PFSK-1 (cell line): ENCODE measurements around the gene SIX4. TPM values are rescaled to one million over a fixed set of nuclear protein-coding genes. Genes with fewer than 3 reads are reported as not detected.
A peak's percentile ranks its signal among the peaks of the same experiment; 100 is the strongest.

ENCODE experiments used
- FOXP2 ChIP-seq: optimal IDR thresholded peaks from 2 replicates; pipeline ENCODE3; 2011; ENCODE audit warnings: borderline replicate concordance, control low read depth, inconsistent platforms; ENCODE audit not compliant: insufficient read depth; ENCODE audit errors: extremely low read length, extremely low read depth
- POLR2AphosphoS5 ChIP-seq: IDR thresholded peaks from 2 replicates; pipeline ENCODE4 v1.6.1; 2012; ENCODE audit warnings: low read depth, mild to moderate bottlenecking, control low read depth, low read length, moderate library complexity
- REST ChIP-seq, 2 experiments: IDR thresholded peaks; 2 replicates each; pipeline versions ENCODE4 v1.6.1 to v1.8.0; 2011 to 2012; ENCODE audit warnings: low read depth in 2 of 2, low read length in 2 of 2, control low read depth in 1 of 2, inconsistent platforms in 1 of 2, mild to moderate bottlenecking in 1 of 2, moderate library complexity in 1 of 2; ENCODE audit not compliant: insufficient read depth in 1 of 2
- SIN3A ChIP-seq: IDR thresholded peaks from 2 replicates; pipeline ENCODE4 v1.6.1; 2012; ENCODE audit warnings: mild to moderate bottlenecking, low read length, moderate library complexity, borderline replicate concordance; ENCODE audit not compliant: insufficient read depth
- TAF1 ChIP-seq: IDR thresholded peaks from 2 replicates; pipeline ENCODE4 v1.6.1; 2012; ENCODE audit warnings: low read length, control low read depth, borderline replicate concordance; ENCODE audit not compliant: insufficient read depth
- polyA plus RNA-seq: library from polyadenylated mRNA; unstranded; fragments of >200 nt; gene quantifications from one replicate; pipeline ENCODE4 v1.2.1, GENCODE V29; 2012; ENCODE audit warnings: low read depth, missing spikeins; ENCODE audit not compliant: insufficient read length

SIX4 gene
- polyA plus RNA-seq, result 2.8 TPM

- TF ChIP-seq FOXP2 (no peak), SIN3A (0 out of 2 replicates have a peak, but pooled peaks have one; percentile 33), REST (IDR thresholded peaks at IDR 0.05; ENCODE audit: insufficient read depth in 1 of 2, low read depth in 2 of 2, low read length in 2 of 2) (no peak), POLR2AphosphoS5 (peak; percentile 71; the same call in 1 of the 2 replicates), TAF1 (0 out of 2 replicates have a peak, but pooled peaks have one; percentile 42)
Observed at GRCh38 chr14:60723907-60724618, at the start of gene SIX4. Gene SIX4, minus strand, starts transcription at chr14:60724351. Its CDS starts 277 bp downstream, at chr14:60724074.

GRCh38 chr14:60773558-60773957 is 49.4 kb upstream of the SIX4 start:
- TF ChIP-seq TAF1 (no peak), FOXP2 (no peak), SIN3A (no peak), POLR2AphosphoS5 (no peak), REST (IDR thresholded peaks at IDR 0.05; ENCODE audit: insufficient read depth in 1 of 2, low read depth in 2 of 2, low read length in 2 of 2) (no peak)

- TF ChIP-seq POLR2AphosphoS5 (no peak), SIN3A (no peak), REST (IDR thresholded peaks at IDR 0.05; ENCODE audit: insufficient read depth in 1 of 2, low read depth in 2 of 2, low read length in 2 of 2) (no peak), FOXP2 (no peak), TAF1 (no peak)
Observed at GRCh38 chr14:60771117-60771516, 47.0 kb upstream of the SIX4 start.

GRCh38 chr14:60768602-60769001 is 44.5 kb upstream of the SIX4 start:
- TF ChIP-seq POLR2AphosphoS5, result no peak
- no peak for TF ChIP-seq SIN3A
- no peak for TF ChIP-seq TAF1
- TF ChIP-seq REST (IDR thresholded peaks at IDR 0.05; ENCODE audit: insufficient read depth in 1 of 2, low read depth in 2 of 2, low read length in 2 of 2), result no peak
- no peak for TF ChIP-seq FOXP2
